Glomerular visceral epithelial cell (primary cell): ENCODE results near the gene ANGPTL7.
A peak's percentile ranks its signal among the peaks of the same experiment; 100 is the strongest.
"Not testable (repeated sequence)": the region's sequence is repeated elsewhere in the genome, so short reads cannot be mapped to it uniquely, and the experiment has no call there.

Experiments used
- DNase-seq: peaks from one replicate; pipeline ENCODE4 v3.0.0-alpha.2; 2016; ENCODE audit errors: extremely low spot score

ANGPTL7 gene

DNA sequence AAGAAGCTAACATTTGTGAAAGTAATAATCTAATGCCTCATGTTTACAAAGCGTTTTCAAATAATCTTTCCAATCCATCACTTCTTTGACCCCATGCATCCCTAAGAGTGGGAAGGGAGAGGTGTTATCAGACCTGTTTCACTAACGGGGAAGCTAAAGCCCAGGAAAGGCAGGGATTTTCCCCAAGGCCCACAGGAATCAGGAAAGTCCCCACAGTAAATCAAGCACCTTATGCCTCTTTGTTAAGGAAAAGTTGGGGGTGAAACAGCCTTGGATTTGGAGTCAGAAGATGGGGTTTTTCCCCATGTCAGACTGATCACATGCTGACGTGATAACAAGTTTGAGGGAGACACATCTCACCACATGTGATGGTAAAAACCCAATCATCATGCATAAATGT, 20.0 kb upstream of the ANGPTL7 start:
- peak; percentile 51 for DNase-seq

DNA sequence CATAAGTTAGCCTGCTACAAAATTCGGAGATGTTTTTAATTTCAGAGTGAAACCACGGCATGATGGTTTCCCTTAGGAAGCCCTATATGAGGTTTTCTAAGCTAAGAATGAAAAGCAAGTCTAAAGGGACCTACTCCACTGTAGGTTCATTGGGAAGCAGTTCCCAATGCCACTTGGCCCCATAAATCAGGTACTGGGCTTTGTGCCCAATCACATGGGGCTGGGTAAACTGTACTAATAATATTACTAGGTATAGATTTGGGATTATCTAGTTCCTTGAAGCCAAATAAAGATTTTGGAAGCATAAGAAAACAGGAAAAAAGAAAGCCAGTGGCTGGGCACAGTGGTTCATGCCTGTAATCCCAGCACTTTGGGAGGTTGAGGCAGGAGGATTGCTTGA, 19.1 kb upstream of the ANGPTL7 start:
- DNase-seq, result no peak

DNA sequence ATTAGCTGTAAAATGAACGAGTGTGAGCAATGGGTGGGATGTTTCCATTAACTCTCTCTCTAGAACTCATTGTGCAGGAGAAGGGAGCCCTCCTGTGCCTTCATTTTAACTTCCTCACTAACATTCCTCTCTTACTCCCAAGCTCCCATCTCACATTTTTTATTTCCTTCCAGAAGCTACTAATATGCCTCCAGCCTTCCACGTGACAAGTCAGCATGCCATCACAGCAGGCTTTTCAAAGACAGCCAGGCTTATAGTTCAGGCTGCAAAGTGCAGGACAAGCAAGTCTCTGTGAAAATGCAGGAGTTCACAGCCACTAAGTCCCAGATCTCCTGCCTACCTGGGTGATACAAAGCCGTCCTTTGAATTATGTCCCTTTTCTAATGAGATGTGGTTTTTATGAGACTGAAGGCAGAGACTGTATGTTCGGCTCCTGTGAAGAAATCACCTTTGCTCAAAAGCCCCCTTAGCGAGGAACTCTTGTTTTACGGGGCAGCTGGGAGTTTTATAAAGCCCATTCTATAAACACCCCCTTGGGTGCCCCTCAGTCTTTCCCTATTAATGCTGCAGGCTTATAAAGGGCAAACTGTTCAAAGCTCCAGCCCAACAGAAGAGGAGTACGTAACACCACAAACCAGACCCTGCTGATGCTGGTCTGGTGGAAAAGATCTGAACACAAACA, 14.8 kb upstream of the ANGPTL7 start:
- no peak for DNase-seq

DNA sequence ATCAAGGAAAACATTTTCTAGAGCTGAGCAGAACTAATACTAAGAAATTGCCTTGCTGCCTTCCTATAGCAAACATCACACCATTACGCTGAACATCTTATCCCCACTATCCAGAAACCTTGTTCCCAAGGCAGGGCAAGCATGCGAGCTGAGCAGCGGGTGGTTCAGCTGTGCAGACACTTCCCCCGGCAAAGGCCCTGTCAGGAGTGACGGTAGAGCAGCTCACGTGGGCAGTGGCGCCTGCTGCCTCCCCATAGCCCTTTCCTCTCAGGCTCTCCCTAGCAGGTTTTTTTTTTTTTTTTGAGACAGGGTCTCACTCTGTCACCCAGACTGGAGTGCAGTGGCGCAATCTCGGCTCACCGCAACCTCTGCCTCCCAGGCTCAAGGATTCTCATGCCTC, 13.7 kb upstream of the ANGPTL7 start:
- no peak for DNase-seq

DNA sequence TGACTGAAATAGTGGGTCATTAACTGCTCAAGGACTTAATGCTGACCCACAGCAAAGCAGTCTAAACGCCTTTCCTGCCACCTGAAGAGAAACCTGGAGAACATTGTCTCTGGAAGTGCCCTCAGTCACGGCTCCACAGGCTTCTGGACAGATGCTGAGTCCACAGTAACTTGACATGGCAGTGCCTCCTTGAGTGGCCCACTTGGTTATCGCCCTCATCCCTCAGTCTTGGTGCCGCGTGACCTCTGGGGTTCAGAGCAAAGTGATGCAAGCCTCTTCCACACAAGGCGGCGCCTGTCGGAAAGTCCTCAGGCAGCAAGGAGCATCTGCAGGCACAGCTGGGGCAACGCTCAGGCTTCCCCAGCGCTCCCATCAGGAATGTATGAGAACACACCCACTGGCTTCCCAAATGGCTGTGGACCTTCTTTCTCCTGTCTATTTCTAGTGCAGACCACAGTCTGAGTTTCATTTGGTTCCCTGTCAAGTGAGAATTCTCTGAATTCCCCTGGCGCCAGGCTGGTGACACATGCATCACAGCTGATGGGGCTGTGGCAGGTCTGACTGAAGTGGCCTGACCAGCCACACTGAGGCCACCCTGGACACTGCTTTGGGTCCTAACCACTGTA, 13.0 kb upstream of the ANGPTL7 start:
- DNase-seq, result peak; percentile 40

DNA sequence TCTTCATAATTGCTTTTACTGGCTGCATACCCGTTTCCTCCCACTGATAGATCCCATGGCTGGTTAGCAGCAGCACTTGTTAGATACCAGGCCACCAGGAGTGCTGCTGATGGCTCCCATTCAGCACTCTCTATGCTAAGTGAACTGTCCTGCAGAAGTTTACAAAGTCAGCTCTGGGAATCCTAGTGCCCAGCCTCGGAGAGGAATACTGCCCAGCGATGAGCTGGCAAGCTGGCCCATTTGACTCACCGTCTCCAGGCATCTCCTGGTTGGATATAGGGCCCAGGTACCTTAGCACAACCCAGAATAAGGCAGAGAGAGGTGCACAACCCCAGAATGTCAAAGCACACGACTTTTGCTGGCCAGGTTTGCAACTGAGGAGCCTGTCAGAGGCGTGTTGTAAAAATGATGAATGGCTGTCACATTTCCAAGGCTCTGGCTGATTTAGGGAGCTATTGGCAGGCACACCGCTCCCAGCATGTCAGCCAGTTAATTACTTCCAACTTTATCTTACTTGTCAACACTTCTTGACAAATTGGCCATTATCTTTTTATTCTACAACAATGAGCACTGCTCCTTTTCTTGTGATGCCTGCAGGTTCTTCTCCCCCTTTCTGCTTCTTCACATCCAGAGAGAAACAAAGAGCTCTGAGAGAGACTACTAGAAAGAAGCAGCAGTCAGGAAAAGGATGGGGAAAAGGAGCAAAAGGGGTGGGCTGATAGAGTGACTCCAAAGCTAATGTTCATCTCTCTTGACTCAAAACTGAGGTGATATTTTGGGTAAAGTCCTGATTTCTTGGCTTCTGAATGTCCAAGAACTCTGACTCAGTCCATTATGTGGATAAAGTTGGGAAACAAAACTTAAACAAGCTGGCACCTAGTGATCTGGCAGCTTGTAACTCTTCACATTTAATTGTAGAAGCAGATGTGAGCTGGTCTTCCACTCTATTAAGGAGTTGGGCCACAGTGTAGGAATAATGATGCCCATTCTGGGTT, 10.8 kb upstream of the ANGPTL7 start:
- DNase-seq, result no peak

DNA sequence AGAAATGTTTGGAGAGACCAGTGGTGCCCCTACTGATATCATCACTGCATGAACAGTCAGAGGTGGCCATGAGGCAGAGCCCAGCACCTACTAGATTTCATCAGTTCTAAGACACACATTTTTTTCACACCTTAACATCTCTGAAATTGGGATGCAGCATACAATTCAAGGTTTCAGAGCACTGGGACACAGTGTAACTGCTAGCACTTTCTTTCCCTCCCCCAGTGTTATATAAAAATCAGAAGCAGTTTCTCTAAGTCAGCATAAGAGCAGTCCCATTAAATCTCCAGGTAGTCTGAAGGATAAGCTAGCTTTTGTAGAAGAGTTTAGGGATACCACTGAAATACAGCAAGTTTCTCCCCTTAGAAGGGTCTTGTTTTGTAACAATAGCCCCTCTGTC, 10.0 kb upstream of the ANGPTL7 start:
- DNase-seq, result no peak

DNA sequence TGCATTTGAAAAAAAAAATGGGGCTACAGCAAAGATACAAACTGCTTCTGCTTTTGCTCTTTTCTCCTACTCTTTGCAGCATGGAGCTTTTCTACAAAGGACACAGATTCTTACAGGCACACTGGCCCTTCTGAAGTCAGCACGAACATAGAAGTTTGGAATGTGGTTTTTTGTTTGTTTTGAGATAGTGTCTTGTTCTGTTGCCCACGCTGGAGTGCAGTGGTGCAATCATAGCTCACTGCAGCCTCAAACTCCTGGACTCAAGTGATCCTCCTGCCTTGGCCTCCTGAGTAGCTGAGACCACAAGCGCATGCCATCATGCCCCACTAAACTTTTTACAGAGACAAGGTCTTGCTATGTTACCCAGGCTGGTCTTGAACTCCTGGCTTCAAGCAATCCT, 9.4 kb upstream of the ANGPTL7 start:
- not testable (repeated sequence) for DNase-seq

DNA sequence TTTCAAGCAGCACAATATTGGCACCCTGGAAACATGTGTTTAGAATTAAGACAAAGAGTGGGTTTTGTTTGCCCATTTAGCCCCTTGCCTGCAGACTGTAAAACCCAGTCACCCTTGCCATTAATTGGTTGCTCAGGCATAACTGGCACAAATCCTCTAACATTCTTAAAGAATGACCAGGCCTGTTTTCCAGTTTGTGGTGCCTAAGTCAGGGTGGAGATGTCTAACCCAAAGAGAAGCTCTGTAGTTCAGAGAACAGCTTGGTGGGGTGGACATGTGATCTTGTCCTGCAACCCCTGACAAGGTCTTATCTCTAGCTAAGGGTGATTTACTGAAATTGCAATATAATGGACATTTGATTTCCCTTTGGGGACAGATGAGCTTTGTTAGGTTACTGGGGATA, 8.8 kb upstream of the ANGPTL7 start:
- peak; percentile 83 for DNase-seq

DNA sequence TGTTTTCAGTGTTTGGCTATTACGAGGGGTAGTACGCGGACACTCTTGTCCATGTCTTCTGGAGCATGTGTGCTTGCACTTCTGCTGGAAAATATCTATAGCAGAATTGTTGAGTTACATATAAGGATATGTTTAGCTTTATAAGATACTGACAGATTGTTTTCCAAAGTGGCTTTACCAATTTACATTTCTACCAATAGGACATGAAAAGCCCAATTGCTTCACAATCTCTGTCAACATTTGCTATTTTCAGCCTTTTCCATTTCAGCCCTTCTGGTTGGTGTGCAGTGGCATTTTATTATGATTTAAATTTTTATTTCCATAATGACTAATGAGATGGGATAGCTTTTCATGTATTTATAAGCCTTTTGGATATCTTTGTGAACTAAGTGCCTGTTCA, 6.3 kb upstream of the ANGPTL7 start:
- DNase-seq, result no peak

DNA sequence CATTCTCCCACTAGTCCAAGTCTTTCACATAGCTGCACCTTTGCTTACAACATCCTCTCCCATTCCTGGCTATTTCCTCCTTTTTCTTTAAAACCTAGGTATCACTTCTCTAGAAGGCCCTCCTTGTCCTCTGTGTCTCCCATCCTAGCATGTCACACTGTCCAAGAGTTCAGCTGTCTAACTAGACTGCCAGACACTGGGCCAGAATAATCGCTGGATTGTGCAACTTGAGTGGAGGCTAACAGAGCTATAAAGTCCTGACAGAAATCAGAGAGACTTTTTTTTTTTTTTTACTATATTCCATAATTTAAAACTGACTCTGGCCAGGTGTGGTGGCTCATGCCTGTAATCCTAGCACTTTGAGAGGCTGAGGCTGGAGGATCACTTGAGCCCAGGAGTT, 4.2 kb upstream of the ANGPTL7 start:
- no peak for DNase-seq

DNA sequence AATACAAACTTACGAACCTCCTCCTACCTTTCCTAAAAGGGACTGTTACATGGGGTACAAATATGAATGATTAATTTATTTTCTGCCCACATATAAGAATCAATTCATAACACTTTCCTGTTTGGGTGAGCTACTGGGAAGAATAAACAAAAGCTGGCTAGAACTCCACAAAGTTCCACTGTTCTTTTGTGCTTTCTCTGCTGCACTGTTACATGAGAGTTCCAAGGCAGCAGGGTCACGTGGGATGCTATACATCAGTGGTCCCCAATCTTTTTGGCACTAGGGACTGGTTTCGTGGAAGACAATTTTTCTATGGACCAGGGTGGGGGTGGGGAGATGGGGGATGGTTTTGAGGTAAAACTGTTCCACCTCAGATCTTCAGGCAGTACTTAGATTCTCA, 2.2 kb upstream of the ANGPTL7 start:
- no peak for DNase-seq

DNA sequence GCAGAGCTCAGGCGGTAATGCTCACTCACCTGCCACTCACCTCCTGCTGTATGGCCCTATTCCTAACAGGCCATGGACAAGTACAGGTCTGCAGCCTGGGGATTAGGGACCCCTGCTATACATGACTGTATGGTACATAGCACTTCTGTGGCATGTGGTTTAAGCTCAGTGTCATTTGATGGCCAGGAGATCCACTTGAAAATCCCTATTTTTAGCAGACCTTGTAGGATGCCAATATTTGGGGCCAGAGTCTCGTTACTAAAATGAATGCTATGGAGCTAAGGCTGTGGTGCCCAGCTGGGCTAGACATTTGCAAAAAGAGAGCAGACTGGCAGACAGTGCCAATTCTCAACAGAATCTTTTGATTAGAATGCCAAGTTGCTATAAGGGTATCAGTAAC, 1.7 kb upstream of the ANGPTL7 start:
- no peak for DNase-seq

DNA sequence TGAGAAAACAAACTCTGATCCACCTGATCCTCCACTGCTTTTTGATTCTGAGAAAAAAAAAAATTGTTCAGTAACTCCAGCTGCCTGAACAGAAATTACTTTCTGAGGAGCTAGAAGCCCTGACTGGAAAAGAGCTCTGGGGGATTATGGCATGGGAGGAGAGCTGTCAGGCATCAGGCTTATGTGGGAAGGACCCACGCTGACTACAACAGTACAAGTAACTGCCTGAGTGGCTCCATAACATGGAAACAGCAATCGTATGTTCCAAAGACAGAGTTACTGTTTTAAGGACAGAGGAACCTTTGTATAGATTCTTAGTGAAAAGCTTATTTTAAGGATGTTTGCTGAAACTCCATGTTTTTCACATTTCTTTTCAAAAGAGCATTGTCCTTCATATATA, 1.2 kb upstream of the ANGPTL7 start:
- DNase-seq, result no peak

DNA sequence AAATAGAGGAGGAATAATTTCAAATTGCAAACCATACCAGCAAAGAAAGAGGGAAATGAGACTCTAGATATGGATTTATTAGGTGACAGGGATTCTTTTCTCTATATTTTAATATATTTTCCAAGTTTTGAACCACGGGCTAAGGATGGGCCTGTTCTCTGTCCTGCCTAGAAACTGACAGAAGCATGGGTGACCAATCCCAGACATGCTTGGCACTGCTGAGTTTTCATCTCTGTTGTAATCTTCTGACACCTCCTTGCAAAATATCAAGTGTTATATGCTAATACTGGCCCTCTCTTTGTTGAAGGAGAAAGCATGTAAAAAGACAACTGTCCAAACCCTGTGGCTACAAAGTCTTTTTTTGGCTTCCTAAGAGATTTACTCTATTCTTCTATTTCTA, 774 bp upstream of the ANGPTL7 start:
- no peak for DNase-seq

DNA sequence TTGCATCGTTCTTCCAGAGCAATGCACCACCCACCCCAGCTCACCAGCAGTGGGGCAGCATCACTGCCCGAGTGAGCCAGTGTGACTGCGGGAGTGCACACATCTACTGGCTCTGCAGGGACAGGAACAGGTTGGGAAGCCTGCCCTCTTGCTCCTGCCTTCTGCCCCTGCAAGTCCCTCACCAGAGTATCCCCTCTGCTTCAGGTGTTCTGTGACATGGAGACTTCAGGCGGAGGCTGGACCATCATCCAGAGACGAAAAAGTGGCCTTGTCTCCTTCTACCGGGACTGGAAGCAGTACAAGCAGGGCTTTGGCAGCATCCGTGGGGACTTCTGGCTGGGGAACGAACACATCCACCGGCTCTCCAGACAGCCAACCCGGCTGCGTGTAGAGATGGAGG, 4.2 kb downstream of the ANGPTL7 start:
- DNase-seq, result no peak

DNA sequence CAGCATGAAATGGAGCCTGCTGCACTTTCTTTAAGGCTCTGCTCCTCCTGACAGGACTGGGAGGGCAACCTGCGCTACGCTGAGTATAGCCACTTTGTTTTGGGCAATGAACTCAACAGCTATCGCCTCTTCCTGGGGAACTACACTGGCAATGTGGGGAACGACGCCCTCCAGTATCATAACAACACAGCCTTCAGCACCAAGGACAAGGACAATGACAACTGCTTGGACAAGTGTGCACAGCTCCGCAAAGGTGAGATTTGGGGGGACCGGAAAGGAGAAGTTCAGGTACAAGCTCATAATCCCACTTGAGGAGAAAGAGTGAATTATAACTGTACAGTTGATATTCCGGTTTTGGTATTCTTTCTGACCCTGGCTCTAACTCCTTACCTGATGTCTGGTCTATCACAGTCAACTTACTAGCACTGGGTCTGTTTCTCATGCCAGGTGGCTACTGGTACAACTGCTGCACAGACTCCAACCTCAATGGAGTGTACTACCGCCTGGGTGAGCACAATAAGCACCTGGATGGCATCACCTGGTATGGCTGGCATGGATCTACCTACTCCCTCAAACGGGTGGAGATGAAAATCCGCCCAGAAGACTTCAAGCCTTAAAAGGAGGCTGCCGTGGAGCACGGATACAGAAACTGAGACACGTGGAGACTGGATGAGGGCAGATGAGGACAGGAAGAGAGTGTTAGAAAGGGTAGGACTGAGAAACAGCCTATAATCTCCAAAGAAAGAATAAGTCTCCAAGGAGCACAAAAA, 5.4 kb downstream of the ANGPTL7 start:
- DNase-seq, result no peak

DNA sequence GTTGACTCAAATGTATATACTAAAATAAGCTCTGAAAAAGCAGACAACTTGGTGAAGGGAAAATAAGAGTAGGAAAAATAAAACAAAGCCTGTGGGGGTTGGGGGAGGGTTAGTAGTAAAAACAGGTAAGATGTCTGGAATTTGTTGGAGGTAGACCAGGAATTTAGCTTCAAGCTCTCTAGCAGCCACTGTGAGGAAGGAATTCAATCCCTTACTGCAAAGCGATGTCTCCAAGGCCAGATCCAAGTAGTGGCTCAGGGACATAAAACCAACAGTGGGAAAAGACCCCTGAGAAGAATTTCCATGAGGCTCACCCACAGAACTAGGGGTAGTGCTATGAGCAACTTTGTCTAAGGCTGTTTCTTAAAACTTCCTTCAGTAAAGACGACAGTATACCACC, 7.8 kb downstream of the ANGPTL7 start:
- DNase-seq, result no peak

DNA sequence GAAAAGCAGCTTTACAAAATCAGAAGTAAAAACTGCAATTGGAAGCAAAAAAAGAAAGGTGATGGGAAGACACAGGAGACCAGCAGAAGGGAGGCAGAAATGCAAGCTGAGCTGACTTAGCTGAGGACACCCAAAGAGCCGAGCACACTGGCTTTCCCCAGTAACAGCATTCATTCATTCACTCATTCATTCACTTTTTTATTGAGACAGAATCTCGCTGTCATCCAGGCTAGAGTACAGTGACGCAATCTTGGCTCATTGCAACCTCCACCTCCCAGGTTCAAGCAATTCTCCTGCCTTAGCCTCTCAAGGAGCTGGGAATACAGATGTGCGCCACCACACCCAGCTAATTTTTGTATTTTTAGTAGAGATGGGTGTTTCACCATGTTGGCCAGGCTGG, 8.2 kb downstream of the ANGPTL7 start:
- DNase-seq, result no peak

DNA sequence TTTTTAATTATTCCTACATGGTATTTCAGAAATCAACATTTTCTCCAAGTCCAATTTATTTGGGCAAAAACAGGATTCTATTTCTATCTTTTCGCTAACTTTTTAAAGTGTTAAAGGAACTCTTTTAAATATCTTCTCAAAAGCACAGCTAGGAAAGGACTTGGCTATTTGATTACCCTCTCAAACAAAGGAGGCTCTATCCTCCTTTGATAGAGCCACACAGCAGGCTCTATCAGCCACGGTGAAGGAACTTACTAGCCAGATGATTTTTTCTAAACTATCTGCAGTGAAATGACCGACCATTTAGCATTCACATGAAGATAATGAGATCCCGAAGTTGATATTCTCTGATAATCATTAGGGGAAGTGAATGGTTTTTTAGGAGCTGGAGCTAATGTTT, 9.1 kb downstream of the ANGPTL7 start:
- DNase-seq, result no peak

DNA sequence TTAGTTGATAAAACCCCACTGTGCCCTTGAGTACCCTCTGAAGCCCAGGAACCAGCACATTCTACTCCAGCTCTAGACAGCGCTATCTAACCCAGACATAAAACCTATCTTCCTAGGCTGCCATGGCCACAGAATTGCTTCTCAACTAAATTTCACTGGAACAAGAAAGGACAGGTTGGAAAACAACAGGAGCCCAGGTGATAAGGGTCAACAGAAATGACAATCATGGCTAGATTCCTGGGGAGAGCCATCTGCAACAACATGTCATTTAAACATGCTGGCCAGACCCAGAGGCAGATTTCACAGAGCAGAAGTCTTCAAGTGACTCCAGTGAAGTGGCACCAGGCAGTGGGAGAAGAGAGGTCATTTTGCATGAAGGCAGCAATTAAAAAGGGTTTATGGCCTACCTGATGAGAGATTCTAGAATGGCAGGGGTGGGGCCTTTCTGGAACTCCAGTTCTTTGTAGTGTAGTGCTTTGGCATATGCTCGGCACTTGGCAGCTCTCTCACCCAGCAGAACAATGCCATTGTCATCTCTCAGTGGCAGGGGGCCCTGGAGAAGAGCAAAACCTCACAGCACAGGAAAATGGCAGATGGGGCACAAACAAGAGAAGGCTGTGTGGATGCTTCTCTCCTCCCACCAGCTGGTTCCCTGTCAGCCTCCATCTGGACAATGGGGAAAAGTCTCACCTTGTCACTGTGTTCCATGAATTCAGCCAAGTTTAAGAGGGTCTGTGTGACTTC, 9.9 kb downstream of the ANGPTL7 start:
- DNase-seq, result no peak
